ENCODE measurements around the gene TMTC3.

Gene TMTC3

GRCh38 chr12:88223519-88223918, 81.4 kb downstream of the TMTC3 start:
- no peak for DNase-seq (ENCODE audit: low read depth in 2 of 2, low spot score in 1 of 2)

- no peak for DNase-seq (ENCODE audit: low read depth in 2 of 2, low spot score in 1 of 2)
Observed at GRCh38 chr12:88225776-88226175, 83.7 kb downstream of the TMTC3 start.

GRCh38 chr12:88227263-88227662, 85.2 kb downstream of the TMTC3 start:
- DNase-seq (ENCODE audit: low read depth in 2 of 2, low spot score in 1 of 2) = no peak

- no peak for DNase-seq (ENCODE audit: low read depth in 2 of 2, low spot score in 1 of 2)
Observed at GRCh38 chr12:88227871-88228270, 85.8 kb downstream of the TMTC3 start.

GRCh38 chr12:88228720-88229119, 86.6 kb downstream of the TMTC3 start:
- no peak for DNase-seq (ENCODE audit: low read depth in 2 of 2, low spot score in 1 of 2)

- no peak for DNase-seq (ENCODE audit: low read depth in 2 of 2, low spot score in 1 of 2)
Observed at GRCh38 chr12:88230271-88230670, 88.2 kb downstream of the TMTC3 start.

- DNase-seq (ENCODE audit: low read depth in 2 of 2, low spot score in 1 of 2) = no peak
Observed at GRCh38 chr12:88235183-88235833, 93.2 kb downstream of the TMTC3 start.

- DNase-seq (ENCODE audit: low read depth in 2 of 2, low spot score in 1 of 2) = no peak
Observed at GRCh38 chr12:88237954-88238353, 95.8 kb downstream of the TMTC3 start.

GRCh38 chr12:88238406-88238805, 96.3 kb downstream of the TMTC3 start:
- DNase-seq (ENCODE audit: low read depth in 2 of 2, low spot score in 1 of 2) = no peak

GRCh38 chr12:88241862-88242570, 99.9 kb downstream of the TMTC3 start:
- DNase-seq (ENCODE audit: low read depth in 2 of 2, low spot score in 1 of 2) = no peak

GRCh38 chr12:88242571-88242925, 100.4 kb downstream of the TMTC3 start:
- DNase-seq (ENCODE audit: low read depth in 2 of 2, low spot score in 1 of 2) = no peak

GRCh38 chr12:88242939-88243338, 100.8 kb downstream of the TMTC3 start:
- DNase-seq (ENCODE audit: low read depth in 2 of 2, low spot score in 1 of 2) = no peak

GRCh38 chr12:88243982-88244381, 101.9 kb downstream of the TMTC3 start:
- no peak for DNase-seq (ENCODE audit: low read depth in 2 of 2, low spot score in 1 of 2)

GRCh38 chr12:88245905-88246304, 103.8 kb downstream of the TMTC3 start:
- no peak for DNase-seq (ENCODE audit: low read depth in 2 of 2, low spot score in 1 of 2)

- no peak for DNase-seq (ENCODE audit: low read depth in 2 of 2, low spot score in 1 of 2)
Observed at GRCh38 chr12:88247241-88247643, 105.1 kb downstream of the TMTC3 start.

GRCh38 chr12:88248606-88249005, 106.5 kb downstream of the TMTC3 start:
- no peak for DNase-seq (ENCODE audit: low read depth in 2 of 2, low spot score in 1 of 2)
